Measurements from ENCODE around the gene MRPS18B. TPM values are rescaled to one million over a fixed set of nuclear protein-coding genes. Genes with fewer than 3 reads are reported as not detected.

The MRPS18B gene
- total and polyA plus RNA-seq, 12 donors, result 48.4 to 169 (median 127) TPM

- peak in 1 of 8 donors; percentile 9 for ATAC-seq
These were observed 18.6 kb upstream of the MRPS18B start for GRCh38 chr6:30598912-30599624.

DNA sequence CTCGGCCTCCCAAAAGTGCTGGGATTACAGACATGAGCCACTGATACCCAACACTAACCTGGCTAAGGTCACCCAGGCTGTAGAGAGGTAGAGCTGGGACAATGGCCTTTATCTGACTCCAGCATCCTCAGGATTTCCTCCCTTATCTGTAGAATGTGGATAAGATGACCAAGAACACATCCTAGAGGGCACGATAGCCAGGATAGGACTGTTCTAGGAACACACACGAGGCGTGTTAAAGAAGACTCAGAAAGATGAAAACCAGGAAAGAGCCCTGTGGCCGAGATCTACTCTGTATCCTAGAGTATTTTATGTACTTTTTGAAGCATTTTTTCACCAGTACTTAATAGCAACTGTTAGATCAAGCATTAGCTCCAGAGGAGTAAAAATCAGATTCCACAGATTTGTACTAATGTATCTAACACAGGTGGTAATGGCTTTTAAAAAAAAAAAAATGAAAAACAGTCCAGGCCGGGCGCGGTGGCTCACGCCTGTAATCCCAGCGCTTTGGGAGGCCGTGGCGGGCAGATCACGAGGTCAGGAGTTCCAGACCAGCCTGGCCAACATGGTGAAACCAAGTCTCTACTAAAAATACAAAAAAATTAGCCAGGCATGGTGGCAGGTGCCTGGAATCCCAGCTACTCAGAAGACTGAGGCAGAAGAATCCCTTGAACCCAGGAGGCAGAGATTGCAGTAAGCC is 17.9 kb upstream of the MRPS18B start:
- Histone ChIP-seq H3K36me3 (peaks cover 18 to 65% (median 41%) of the 10 kb centered on the region in 9 donors), H3K27ac (peak overlapping the region in 1 of 10 donors; percentile 21), H3K27me3 (no peaks in the 10 kb centered on the region), H3K4me1 (peaks cover 0 to 15% (median 0%) of the 10 kb centered on the region in 9 donors), H3K9me3 (no peaks in the 10 kb centered on the region), H3K4me3 (no peak overlapping the region)
- TF ChIP-seq, protein P1, sequence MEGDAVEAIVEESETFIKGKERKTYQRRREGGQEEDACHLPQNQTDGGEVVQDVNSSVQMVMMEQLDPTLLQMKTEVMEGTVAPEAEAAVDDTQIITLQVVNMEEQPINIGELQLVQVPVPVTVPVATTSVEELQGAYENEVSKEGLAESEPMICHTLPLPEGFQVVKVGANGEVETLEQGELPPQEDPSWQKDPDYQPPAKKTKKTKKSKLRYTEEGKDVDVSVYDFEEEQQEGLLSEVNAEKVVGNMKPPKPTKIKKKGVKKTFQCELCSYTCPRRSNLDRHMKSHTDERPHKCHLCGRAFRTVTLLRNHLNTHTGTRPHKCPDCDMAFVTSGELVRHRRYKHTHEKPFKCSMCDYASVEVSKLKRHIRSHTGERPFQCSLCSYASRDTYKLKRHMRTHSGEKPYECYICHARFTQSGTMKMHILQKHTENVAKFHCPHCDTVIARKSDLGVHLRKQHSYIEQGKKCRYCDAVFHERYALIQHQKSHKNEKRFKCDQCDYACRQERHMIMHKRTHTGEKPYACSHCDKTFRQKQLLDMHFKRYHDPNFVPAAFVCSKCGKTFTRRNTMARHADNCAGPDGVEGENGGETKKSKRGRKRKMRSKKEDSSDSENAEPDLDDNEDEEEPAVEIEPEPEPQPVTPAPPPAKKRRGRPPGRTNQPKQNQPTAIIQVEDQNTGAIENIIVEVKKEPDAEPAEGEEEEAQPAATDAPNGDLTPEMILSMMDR (IDR thresholded peaks at IDR 0.05), result no peak
- DNase-seq (no peak), ATAC-seq (no peak)
- 63 to 81% methylated on average over 13 of the region's 13 CpGs for WGBS, 2 donors
- intact Hi-C loops (cut with DNase I), result loop anchor here in 8 of 10 donors (5.0 to 10.0 kb wide), 5 partner anchors 52 to 117 kb away; partner anchors contain the start of gene HLA-E (in 2 of the 8)

More at GRCh38 chr6:30598912-30599624, 18.6 kb upstream of the MRPS18B start:
- Histone ChIP-seq H3K4me3 (no peak overlapping the region), H3K27me3 (no peaks in the 10 kb centered on the region), H3K4me1 (peaks cover 0 to 15% (median 0%) of the 10 kb centered on the region in 9 donors), H3K36me3 (peaks cover 11 to 65% (median 34%) of the 10 kb centered on the region in 9 donors), H3K9me3 (no peaks in the 10 kb centered on the region), H3K27ac (peak overlapping the region in 1 of 10 donors; percentile 21)
- WGBS, 2 donors, result 73 to 78% methylated on average over 12 of the region's 12 CpGs
- DNase-seq, result no peak
- intact Hi-C loops (cut with DNase I), result loop anchor here in 6 of 10 donors (5.0 to 10.0 kb wide), 4 partner anchors 52 to 117 kb away; partner anchors contain the start of gene HLA-E (in 1 of the 6)
- TF ChIP-seq, protein P1 (IDR thresholded peaks at IDR 0.05), result no peak

GRCh38 chr6:30600451-30600961 is 17.1 kb upstream of the MRPS18B start:
- TF ChIP-seq, protein P1 (IDR thresholded peaks at IDR 0.05), result no peak
- H3K4me1 ChIP-seq, result peaks cover 0 to 15% (median 0%) of the 10 kb centered on the region in 9 donors
- H3K9me3 ChIP-seq, result no peaks in the 10 kb centered on the region
- peak; percentile 33 to 43 for DNase-seq
- H3K36me3 ChIP-seq, result peaks cover 23 to 68% (median 49%) of the 10 kb centered on the region in 9 donors
- intact Hi-C loops (cut with DNase I), result loop anchor here in 3 of 10 donors (5.0 to 10.0 kb wide), 3 partner anchors 56 to 116 kb away; partner anchors contain the start of gene HLA-E (in 1 of the 3)
- peak in 2 of 8 donors; percentile 10 to 11 for ATAC-seq
- no peak overlapping the region for H3K4me3 ChIP-seq
- WGBS, 2 donors, result 42 to 59% methylated on average over 10 of the region's 10 CpGs
- H3K27ac ChIP-seq, result no peak overlapping the region
- H3K27me3 ChIP-seq, result no peaks in the 10 kb centered on the region

- peak in 1 of 8 donors; percentile 2 for ATAC-seq
- WGBS, 2 donors, result 72 to 79% methylated on average over 6 of the region's 6 CpGs
- intact Hi-C loops (cut with DNase I), result loop anchor here in 3 of 10 donors (5.0 to 10.0 kb wide), 3 partner anchors 57 to 117 kb away; partner anchors contain the start of gene HLA-E (in 1 of the 3)
These were observed 16.2 kb upstream of the MRPS18B start for GRCh38 chr6:30601436-30601814.

More at GRCh38 chr6:30601436-30601814, 16.2 kb upstream of the MRPS18B start:
- peaks cover 0 to 15% (median 0%) of the 10 kb centered on the region in 9 donors for H3K4me1 ChIP-seq
- TF ChIP-seq, protein P1 (IDR thresholded peaks at IDR 0.05), result no peak
- no peaks in the 10 kb centered on the region for H3K27me3 ChIP-seq
- H3K36me3 ChIP-seq, result peaks cover 23 to 75% (median 58%) of the 10 kb centered on the region in 9 donors
- no peak overlapping the region for H3K27ac ChIP-seq
- no peak overlapping the region for H3K4me3 ChIP-seq
- no peak for DNase-seq
- no peaks in the 10 kb centered on the region for H3K9me3 ChIP-seq

Measured in heart right ventricle (tissue), 16 donors.